ENCODE data around the gene IKBKE.

The IKBKE gene

DNA sequence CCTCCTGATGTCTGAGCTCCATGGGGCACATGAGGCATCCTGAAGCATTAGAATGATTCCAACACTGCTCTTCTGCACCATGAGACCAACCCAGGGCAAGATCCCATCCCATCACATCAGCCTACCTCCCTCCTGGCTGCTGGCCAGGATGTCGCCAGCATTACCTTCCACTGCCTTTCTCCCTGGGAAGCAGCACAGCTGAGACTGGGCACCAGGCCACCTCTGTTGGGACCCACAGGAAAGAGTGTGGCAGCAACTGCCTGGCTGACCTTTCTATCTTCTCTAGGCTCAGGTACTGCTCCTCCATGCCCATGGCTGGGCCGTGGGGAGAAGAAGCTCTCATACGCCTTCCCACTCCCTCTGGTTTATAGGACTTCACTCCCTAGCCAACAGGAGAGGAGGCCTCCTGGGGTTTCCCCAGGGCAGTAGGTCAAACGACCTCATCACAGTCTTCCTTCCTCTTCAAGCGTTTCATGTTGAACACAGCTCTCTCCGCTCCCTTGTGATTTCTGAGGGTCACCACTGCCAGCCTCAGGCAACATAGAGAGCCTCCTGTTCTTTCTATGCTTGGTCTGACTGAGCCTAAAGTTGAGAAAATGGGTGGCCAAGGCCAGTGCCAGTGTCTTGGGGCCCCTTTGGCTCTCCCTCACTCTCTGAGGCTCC is 26.0 kb downstream of the IKBKE start:
- no peak for DNase-seq (ENCODE audit: low read depth in 2 of 2)

GRCh38 chr1:206497363-206497762 is 27.1 kb downstream of the IKBKE start:
- DNase-seq (ENCODE audit: low read depth in 2 of 2): no peak

DNA sequence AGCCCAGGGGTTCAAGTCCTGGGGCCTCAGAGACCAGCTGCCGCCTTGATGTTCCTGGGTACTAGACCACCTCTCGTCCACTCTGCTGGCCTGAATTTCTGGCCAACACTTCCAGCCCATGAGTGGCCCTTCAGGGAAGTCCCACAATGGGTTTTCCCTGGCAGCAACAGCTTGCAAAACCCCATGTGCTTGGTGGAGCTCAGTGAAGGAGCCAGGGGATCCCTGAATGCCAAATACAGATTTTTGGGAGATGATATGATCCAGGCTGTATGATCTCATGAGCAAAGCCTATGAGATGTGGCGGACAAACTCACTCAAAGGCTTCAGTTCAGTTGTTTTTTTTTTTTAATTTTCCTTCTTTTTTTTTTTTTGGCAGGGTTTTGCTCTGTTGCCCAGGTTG is 27.5 kb downstream of the IKBKE start:
- DNase-seq (ENCODE audit: low read depth in 2 of 2): no peak

- no peak for DNase-seq (ENCODE audit: low read depth in 2 of 2)
These were observed 28.4 kb downstream of the IKBKE start for GRCh38 chr1:206498685-206499084.

DNA sequence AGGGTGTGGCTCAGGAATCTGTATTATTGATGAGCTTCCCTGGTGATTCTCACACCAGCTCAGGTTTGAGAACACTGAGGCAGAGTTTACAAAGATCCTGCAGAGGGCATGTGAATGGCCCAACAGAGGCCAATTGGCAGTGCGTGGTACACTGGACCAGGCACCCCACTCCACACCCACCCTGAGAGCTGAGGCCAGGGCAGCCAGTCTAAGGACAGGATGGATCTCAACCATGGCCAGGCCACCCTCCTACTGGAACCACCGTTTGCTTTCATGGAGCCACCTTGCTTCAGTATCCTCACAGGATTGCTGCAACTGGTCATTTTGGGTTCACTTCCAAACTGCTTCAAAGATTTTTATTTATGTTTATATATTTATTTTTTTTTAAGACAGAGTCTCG is 29.8 kb downstream of the IKBKE start:
- no peak for DNase-seq (ENCODE audit: low read depth in 2 of 2)

GRCh38 chr1:206501881-206502280 is 31.6 kb downstream of the IKBKE start:
- DNase-seq (ENCODE audit: low read depth in 2 of 2): no peak

GRCh38 chr1:206502403-206502802 is 32.1 kb downstream of the IKBKE start:
- DNase-seq (ENCODE audit: low read depth in 2 of 2): no peak

- DNase-seq (ENCODE audit: low read depth in 2 of 2): no peak
These were observed 32.5 kb downstream of the IKBKE start for GRCh38 chr1:206502812-206503211.

DNA sequence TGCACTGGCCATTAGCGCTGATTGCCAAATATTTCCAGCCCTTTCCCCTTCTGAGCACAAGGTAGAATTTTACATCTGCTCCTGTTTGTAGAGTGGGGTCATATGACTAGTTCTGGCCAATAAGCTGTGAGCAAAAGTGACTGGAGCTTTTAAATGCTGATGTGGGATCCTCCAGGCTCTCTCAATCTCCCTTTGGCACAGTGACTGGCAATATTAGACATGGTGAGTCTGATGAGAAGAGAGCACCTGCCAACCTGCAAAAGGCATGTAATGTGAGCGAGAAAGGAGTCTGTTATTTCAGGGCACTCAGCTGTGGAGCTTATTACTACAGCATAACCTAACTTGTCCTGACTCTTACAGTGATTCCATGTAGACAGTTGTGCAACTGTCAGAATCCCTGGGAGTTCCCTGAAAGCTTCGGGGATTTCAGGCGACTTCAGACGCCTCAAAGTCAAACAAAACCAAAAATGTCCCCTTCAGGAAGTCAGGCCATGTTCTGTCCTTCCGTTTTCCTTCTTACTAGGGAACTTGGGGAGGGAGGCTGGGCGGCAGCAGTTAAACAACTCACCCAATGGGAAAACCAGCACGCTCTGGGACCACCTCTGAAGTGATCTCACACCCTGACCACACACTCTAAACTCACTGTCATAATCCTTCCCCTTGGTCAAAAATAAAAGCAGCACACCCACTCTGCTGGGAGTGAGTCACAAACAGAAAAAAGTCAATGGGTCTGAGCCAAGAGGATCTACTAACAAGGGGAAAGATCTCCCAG is 33.5 kb downstream of the IKBKE start:
- peak in 1 of 2 donors; percentile 11 for DNase-seq (ENCODE audit: low read depth in 2 of 2)

GRCh38 chr1:206504363-206504713 is 34.1 kb downstream of the IKBKE start:
- DNase-seq (ENCODE audit: low read depth in 2 of 2): no peak

DNA sequence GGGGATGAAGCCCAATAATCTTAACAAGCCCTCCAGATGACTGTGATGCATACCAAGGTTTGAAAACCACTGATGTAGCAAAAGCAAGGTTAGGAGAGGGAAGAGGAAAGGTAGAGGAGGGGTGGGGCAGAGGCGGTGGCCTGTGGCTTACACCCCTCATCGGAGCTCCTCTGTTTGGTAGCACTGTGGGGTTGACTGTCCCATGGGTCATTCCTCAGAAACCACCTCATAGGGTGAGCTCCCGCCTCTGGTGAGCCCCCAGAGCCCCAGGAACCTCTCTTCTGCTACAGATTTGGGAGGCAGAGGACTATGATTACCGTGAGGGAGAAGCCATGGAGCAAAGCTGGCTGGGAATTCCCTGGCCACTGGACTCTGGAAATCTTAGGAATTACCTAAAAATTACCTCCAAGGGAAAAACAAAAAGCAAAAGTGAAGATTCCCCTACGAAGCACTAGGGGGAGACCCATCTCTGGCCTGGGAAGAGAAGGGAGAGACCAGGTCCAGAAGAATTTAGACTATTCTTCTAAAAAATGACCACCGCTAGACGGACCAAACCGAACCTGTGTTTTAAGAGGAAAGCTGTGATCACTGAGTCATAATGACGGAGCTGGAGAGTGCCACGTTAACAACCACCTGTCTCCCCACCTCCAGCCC is 35.6 kb downstream of the IKBKE start:
- DNase-seq (ENCODE audit: low read depth in 2 of 2): no peak

DNA sequence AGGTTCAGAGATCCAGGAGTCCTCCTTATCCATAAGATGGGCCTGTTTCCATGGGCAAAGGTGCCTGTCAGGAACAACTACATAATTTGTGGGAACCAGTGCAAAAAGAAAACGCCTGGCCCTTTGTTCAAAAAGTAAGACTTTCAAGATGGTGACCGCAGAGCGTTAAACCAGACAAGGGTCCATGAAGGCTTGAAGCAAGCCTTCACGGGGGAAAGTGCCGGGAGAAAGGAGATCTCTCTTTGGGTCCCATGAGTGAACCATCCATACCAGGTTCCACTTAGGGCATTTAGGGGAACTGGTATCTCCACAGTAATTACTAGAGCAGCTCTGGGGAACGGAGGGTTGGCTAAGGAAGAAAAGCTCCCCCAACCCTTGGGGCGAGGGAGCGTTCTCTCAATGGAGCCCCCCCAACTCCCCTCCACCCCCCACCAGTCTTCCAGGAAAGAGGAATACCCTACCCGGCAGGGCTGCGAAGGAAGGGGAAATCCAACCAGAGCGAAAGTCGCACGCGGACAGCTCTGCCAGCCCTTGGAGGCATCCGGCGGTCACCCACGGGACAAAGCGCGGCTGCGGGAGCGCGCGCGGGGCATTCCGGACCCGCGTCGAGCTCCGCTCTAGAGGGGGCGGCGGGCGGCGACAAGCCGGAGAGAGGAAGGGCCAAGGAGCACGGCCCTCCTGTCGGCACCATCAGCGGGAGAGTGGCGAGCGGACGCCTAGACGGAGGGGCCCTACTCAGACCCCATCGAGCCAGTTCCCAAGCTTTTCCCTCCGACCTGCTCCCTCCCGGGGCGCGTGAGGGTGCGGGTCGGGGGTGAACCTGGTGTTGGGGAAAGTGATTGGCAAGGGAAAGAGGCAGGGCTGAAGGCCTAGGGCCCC is 36.4 kb downstream of the IKBKE start:
- DNase-seq (ENCODE audit: low read depth in 2 of 2): peak in 1 of 2 donors; percentile 12

- DNase-seq (ENCODE audit: low read depth in 2 of 2): peak; percentile 47 to 74
These were observed 37.2 kb downstream of the IKBKE start, which contains the start of gene RASSF5 for GRCh38 chr1:206507284-206508129. RASSF5 (plus strand) TSS chr1:206507531; CDS start chr1:206507603, 72 bp downstream.

DNA sequence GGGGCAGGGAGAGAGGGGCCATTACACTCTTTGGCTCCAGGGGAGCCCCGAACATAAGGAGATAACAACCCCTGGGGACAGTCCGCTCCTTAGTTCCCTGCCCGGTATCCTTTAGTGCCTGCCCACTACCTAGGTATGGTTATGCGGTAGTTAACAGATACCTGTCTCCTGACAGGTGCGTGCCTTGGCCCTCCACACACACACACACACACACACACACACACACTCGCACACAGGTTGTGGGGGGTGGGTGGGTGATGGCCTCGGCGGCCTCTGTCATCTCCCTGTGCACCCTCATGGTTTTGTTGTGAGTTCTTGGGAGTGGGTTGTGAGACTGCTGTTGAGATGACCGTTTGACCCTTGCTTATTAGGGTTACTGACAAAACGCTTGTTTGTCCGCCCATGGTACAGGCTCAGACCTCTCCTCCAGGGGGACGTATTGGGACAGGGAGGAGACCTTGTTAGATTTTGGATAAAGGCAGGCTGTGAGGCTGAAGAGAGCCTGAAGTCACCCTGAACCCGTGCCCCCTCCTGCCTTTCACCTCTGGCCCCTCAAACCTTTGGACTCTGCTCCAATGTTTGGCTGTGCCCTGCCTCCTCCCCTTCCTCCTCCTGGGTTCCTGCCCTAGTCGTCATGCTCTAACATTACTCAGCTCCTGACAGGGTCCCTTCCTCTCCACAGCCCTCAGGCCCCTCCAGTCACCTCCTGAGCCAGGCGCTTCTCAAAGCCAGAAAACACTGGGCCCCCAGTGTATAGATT is 38.0 kb downstream of the IKBKE start:
- no peak for DNase-seq (ENCODE audit: low read depth in 2 of 2)

- DNase-seq (ENCODE audit: low read depth in 2 of 2): no peak
These were observed 38.7 kb downstream of the IKBKE start for GRCh38 chr1:206508956-206509355.

DNA sequence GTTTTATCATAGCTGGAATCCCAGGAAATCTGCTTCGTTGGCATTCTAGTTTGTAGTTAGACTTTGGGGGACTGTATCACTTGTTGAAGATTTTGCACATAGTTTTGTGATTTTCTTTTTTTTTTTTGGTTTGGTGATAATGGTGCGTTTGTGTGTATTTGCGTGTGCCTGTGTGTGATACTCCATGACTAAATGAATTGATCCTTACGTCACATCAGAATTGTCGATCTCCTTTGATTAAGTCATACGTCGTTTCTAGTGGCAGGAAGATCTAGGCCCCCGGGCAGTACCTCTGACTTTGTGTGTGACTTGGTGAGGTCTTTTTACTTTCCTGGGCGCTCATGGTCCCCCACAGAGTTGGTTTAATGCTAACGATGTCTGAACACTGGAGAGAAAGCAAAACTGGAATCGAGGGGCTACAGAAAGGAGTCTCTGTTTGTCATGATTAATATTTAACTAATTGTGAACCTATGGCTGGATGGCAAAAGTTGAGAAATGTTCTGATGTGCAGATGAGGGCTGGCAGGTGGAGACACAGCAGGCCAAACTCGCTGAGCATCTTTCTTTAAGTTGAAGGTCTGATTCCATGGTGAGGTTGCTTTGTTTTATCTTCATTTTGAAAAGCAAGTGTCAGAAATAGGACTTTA is 39.5 kb downstream of the IKBKE start:
- DNase-seq (ENCODE audit: low read depth in 2 of 2): no peak

DNA sequence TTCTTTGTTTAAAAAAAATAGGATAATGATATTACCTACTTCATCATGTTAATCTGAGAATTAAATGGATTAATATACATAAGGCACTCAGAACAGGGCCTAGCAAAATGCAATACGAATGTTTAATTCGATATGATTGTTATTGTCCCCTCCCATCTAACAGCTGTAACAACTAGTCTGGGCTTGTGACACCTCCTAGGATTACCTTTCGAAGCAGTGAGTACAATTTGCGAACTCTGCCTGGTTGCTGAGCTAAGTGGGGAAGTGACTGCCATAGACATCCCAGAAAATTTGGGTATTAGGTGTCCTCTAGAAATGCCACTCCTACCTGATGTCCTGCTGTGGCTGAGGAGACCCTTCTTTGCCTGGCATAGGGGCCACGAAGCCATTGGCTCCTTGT is 40.1 kb downstream of the IKBKE start:
- DNase-seq (ENCODE audit: low read depth in 2 of 2): no peak

- no peak for DNase-seq (ENCODE audit: low read depth in 2 of 2)
These were observed 41.2 kb downstream of the IKBKE start for GRCh38 chr1:206511362-206512057.
